Erythroblast (primary cell): ENCODE data around the gene MTFR1L.

Experiments
- DNase-seq, 2 experiments: peaks; one replicate each; lab custom pipeline; 2025; lab: John Stamatoyannopoulos, UW
- GATA1 ChIP-seq: IDR thresholded peaks from 2 replicates; pipeline ENCODE4 v1.6.1; 2011; ENCODE audit warnings: low read depth, mild to moderate bottlenecking, control low read depth, low read length, moderate library complexity
- POLR2A ChIP-seq: IDR thresholded peaks from 2 replicates; pipeline ENCODE4 v1.6.1; 2011; ENCODE audit warnings: mild to moderate bottlenecking, low read length

The MTFR1L gene

DNA sequence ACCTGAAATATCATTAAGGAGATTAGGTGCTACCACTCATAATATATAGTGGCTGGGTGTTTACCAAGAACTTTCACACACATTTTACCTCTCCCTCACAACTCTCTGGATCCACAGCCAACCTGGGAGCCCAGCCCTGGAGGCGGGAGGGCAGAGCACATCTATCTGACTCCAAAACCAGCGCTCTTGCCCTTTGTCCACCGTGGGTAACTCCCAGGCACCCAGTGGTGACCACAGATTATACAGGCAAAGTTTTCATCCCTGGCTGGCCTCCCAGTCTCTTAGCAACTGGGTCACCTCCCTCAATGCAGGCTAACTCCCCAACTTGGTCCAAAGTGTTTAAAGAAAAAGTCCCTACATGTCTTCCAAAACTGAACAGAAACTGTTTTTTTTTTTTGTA, 53.4 kb downstream of the MTFR1L start:
- DNase-seq = peak in 1 of 2 experiments; percentile 61
- TF ChIP-seq POLR2A (no peak), GATA1 (no peak)

DNA sequence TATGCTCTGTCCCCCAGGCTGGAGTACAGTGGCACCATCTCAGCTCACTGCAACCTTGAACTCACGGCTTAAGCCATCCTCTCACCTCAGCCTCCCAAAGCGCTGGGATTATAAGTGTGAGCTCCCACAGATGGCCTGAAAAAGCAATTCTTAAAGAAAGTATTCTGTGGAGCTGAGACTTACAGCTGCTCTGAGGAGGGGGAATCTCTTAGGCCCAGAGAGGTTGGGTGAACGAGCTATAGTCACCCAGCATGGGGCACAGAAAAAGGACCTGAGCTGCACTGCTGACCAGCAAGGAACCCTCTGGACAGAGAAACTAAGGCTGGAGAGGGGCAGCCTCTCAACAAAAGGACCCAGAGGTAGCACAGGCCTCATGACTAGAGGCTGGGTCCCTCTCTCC, 54.5 kb downstream of the MTFR1L start:
- TF ChIP-seq POLR2A (no peak), GATA1 (no peak)
- no peak for DNase-seq

DNA sequence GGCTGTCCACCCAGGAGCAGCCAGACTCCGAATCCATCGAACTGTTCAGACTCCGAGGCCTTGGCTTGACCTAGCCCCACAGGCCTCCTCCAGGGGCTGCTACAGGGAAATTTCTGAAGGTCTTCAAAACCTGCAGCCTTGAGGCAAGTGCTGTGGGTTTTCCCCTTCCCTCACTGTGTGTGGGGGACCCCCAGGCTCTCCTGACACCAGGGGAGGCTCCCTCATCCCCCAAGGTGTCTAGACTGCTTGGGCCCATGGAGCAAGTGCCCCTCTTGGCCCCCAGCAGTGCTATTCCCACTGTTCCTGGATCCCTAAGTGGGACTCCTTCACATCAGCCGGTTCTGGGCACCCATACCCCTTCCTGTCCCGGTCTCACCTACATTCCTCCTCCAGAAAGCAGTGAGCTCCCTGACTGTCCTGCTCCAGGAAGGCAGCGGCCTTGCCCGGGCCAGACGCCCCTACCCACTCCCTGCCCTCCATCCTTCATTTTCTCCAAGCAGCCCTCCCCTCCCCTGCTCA, 54.9 kb downstream of the MTFR1L start:
- no peak for DNase-seq
- TF ChIP-seq POLR2A = no peak
- TF ChIP-seq GATA1 = no peak

DNA sequence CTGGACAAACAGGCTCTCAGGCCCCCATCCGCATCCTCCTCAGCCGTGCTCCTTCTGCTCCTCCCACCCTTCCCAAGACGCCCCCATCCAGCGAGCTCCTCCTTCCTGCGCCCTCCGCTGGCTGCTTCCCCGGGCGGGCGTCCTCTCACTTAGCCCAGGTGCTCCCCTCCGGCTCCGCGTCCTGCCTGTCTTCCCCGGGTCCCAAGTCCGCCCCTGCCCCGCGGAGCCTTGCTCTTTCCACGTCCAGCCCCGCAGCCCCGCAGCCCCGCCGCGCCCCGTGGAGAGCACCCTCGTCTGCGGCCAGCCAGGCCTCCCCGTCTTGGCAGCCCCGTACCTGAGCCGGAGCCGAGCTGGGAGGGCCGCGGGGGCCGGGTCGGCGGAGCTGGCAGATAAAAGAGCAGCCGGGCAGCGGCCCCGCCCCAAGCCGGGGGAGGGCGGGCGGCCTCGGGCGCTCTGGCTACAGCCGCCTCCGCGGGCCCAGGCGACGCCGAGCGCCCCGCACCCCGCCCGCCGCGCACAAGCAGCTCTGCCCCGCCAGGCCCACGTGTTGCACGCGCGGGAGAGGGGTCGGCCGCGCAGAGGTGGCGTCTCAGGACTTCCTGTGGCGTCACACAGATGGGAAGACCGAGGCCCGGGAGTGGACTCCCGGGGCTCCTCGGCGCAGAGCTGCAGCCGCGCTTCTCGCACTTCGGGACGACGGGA, 55.6 kb downstream of the MTFR1L start, which contains the start of gene PAQR7:
PAQR7 (minus strand) TSS at position 555 of the 702 bp plus-strand sequence. CDS start 11,869 bp downstream, outside the sequence.
- no peak for TF ChIP-seq POLR2A
- no peak for TF ChIP-seq GATA1
- peak in 1 of 2 experiments; percentile 87 for DNase-seq

DNA sequence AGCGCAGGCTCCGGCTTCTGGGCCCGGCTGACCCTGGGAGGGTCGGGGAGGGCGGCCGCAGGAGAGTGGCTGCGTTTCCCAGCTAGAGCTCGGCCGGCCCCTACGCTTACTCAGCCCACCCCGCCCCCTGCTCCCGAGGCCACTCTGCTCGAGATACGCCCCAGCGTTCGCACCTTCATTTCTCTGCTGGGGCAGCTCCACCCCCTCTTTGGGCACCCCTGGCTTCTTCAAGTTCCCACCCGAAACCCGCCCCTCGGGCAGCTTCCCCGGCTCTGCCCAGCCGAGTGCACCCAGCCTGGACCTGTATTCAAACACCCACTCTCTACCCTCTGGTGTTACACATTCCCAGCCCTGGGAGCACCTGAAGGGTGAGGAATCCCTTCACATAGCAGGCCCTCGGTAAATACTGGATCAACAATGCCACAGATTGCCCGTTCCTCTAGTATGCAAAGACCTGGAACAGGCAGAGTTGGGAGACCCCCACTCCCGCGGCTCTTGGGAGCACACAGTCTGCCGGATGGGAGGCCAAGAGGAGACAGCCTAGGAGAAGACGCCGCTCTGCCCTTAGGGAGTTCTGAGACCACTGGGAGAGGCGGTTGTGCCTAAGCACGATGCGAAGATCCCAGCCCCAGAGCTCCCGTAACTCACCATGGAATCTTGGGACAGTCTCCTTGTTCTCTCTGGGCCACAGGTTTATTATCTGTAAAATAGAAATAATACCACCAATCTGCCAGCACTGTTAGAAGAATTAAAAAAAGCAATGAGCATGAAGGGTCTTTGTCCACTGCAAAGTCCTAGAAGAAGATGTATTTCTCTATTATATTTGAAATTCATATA, 56.3 kb downstream of the MTFR1L start:
- peak in 1 of 2 experiments; percentile 64 for DNase-seq
- TF ChIP-seq POLR2A (no peak), GATA1 (no peak)

DNA sequence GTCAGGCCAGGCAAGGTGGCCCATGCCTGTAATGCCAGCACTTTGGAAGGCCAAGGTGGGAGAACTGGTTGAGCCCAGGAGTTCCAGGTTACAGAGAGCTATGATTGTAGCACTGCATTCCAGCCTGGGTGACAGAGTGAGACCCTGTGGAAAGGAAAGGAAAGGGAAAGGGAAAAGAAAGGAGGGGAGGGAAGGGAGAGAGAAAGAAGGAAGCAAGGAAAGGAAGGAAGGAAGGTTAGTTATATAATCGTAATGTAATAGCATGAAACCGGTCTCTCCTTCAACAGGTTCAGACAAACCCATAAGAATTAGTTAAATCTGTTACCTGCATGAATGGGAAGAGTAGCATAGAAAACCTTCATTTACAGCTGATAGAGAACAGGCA, 56.9 kb downstream of the MTFR1L start:
- no peak for TF ChIP-seq GATA1
- DNase-seq = no peak

DNA sequence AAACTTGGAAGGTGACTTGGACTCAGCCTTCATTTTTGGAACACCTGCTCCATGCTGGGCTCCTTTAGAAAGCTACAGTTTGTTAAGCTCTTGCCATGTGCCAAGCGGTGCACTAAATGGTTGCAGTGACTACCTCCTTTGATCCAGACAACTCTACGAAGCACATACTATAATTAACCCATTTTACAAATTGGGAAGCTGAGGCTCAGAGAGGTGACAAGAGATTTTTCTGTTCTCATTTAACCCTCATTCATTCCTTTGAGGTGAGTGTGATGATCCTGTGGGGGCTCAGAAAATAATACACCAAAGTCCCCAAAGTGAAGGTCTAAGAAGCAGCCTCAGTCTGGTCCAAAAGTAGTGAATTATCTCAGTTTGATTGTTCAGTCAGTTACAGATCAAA, 57.4 kb downstream of the MTFR1L start:
- no peak for TF ChIP-seq GATA1
- TF ChIP-seq POLR2A = no peak
- DNase-seq = no peak

DNA sequence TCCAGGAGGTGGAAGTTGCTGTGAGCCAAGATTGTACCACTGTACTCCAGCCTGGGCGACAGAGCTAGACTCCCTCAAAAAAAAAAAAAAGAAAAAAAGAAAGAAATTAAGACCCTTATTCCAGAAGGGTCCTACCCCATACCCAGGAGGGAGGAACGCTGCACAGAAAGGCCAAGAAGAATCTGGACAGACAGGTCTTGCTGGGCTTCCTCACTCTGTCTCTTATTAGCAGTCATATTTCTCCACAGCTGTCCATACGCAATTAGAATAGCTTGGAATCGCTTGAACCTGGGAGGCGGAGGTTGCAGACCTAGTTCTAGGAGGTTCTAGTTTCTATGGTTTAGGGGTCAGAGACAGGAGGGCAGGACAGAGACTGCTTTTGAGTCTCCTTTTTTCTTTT, 58.9 kb downstream of the MTFR1L start:
- no peak for TF ChIP-seq POLR2A
- TF ChIP-seq GATA1 = no peak
- DNase-seq = no peak

DNA sequence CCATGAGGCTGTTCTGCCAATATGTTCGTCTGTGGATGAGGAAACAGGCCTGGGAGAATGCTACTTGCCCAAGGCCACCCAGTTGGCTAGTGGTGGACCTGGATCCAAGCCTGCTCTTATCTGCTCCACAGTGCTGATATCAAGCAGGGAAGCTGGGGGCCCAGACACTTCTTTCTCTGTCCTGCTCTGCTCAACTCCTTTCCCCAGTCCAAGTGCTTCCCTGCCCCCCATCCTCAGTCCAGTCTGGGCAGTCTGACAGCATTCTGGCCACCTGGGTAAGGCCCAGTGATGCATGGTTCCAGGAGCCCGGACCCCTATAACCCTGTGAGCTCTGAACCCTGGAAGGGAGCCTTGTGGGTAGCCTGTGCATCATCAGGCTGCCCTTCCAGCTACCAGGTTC, 59.9 kb downstream of the MTFR1L start:
- DNase-seq = peak in 1 of 2 experiments; percentile 56
- TF ChIP-seq POLR2A (no peak), GATA1 (no peak)

DNA sequence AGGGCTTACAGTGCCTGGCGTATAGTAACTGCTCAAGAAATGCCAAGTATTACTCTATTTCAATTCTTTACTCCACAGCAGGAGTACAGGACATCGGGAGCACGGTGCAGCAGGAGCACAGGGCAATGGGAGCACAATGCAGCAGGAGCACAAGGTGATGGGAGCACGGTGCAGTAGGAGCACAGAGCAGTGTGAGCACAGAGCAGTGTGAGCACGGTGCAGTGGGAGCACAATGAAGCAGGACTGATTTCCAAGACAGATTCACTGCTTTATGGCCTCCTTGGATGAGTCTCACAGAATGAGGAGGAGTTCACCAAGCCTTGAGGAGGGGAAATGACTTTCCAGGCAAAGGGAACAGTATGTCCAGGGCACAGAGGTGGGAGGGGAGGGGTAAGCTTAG, 60.8 kb downstream of the MTFR1L start:
- no peak for DNase-seq
- TF ChIP-seq GATA1 (no peak), POLR2A (no peak)

DNA sequence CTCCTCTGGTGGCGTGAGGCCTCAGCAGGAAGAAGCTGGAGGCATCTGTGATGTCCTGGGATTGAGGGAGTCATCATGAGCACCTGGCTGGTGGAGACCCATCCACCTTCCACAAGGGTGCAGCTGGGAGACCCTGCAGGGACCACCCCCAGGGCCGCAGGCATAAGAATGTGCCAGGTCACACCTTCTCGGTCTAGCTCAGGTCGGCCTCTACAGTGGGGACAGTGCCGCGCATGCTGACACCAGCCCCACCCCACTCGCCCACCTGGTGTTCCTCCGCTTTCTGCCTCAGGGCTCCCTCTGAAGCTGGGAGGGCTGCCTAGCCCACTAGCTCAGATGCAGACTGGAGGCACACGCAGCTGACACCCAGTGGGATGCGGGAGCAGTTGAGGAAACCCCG, 61.5 kb downstream of the MTFR1L start:
- no peak for DNase-seq

More for the DNA sequence above, 61.5 kb downstream of the MTFR1L start:
- TF ChIP-seq POLR2A = no peak
- no peak for TF ChIP-seq GATA1
